Right lobe of liver (tissue), 6 donors: Measurements from ENCODE around the gene IARS2. TPM values are rescaled to one million over a fixed set of nuclear protein-coding genes. Genes with fewer than 3 reads are reported as not detected.
"Not testable (repeated sequence)": the region's sequence is repeated elsewhere in the genome, so short reads cannot be mapped to it uniquely, and the experiment has no call there.

Source experiments
- ATAC-seq, 4 donors: fragments of 200-7000 bp; cut with Tn5 transposase; one replicate each; pipeline ENCODE4 v1.9.1; 2020; ENCODE audit warnings: mild to moderate bottlenecking in 4 of 4, moderate library complexity in 4 of 4
- DNase-seq, 3 donors: peaks; one replicate each; pipeline ENCODE4 v3.0.0-alpha.2; 2020
- H3K27ac ChIP-seq, 3 donors: fragments of 200-600 bp; one replicate each; pipeline ENCODE4 v1.8.0; 2022
- H3K27me3 ChIP-seq, 2 donors: fragments of 200-600 bp; one replicate each; pipeline ENCODE4 v1.8.0; 2022
- H3K36me3 ChIP-seq, 4 donors: fragments of 200-600 bp; sonication (generic) in 1 of 4; one replicate each; pipeline versions ENCODE4 v1.5.1 to v1.8.0; 2017 to 2022; ENCODE audit warnings: control low read depth in 1 of 4
- H3K4me1 ChIP-seq, 4 donors: fragments of 200-600 bp; sonication (generic) in 1 of 4; one replicate each; pipeline versions ENCODE4 v1.5.1 to v1.8.0; 2017 to 2022; ENCODE audit warnings: control low read depth in 1 of 4
- H3K4me3 ChIP-seq, 3 donors: fragments of 200-600 bp; one replicate each; pipeline ENCODE4 v1.8.0; 2022
- H3K9me3 ChIP-seq, 4 donors: fragments of 200-600 bp; sonication (generic) in 1 of 4; one replicate each; pipeline versions ENCODE4 v1.5.1 to v1.8.0; 2017 to 2022; ENCODE audit warnings: control low read depth in 1 of 4
- POLR2A ChIP-seq: fragments of 450-650 bp; IDR thresholded peaks from one replicate; pipeline ENCODE4 v1.6.1; 2017; ENCODE audit warnings: antibody characterized with exemption, mild to moderate bottlenecking
- WGBS: methylation state at CpG from one replicate; pipeline ENCODE4 v1.1.6; 2018; ENCODE audit warnings: low coverage, low lambda C conversion rate; ENCODE audit not compliant: insufficient coverage; ENCODE audit errors: missing lambda C conversion rate; 5-methylcytosine and 5-hydroxymethylcytosine counted together
- intact Hi-C, 2 donors: fragments of 100-400 bp; cut with DNase I; formaldehyde crosslinking; loops; one replicate each; pipeline versions ENCODE4 v1.11.2 to v1.14.1; 2022
- total RNA-seq, 6 experiments: library from RNA; depleted of rRNA in 2 of 6; stranded (reverse); fragments of >200 nt in 2 of 6; fragmentation: NEBNext Ultra II Directional in 3 of 6; extraction: Animal tissue kit (Norgen Biotek cat#: 25700) in 3 of 6; gene quantifications; one replicate each; pipeline versions ENCODE4 v1.1.0 to v1.2.4, GENCODE V29; 2016 to 2023
- TF ChIP-seq, protein P1 (sequence below), 4 donors: fragments of 200-600 bp in 3 of 4; fragments of 450-650 bp in 1 of 4; IDR thresholded peaks; one replicate each; pipeline versions ENCODE4 v1.5.1 to v1.8.0; 2016 to 2022; ENCODE audit warnings: antibody characterized with exemption in 4 of 4, mild to moderate bottlenecking in 2 of 4
- donor health status: DM: no; HTN: yes; CAD: no.
- donor health status: DM: no; HTN: no; CAD: no.
- donor health status: DM: no; HTN: no; CAD: no.
- donor health status: DM: no; HTN: yes; CAD: no.
- donor health status: DM: no; HTN: yes; CAD: no.

Gene IARS2
- total RNA-seq, 6 experiments from 2014 or later = 46.7 to 64.7 (median 50.0) TPM

DNA sequence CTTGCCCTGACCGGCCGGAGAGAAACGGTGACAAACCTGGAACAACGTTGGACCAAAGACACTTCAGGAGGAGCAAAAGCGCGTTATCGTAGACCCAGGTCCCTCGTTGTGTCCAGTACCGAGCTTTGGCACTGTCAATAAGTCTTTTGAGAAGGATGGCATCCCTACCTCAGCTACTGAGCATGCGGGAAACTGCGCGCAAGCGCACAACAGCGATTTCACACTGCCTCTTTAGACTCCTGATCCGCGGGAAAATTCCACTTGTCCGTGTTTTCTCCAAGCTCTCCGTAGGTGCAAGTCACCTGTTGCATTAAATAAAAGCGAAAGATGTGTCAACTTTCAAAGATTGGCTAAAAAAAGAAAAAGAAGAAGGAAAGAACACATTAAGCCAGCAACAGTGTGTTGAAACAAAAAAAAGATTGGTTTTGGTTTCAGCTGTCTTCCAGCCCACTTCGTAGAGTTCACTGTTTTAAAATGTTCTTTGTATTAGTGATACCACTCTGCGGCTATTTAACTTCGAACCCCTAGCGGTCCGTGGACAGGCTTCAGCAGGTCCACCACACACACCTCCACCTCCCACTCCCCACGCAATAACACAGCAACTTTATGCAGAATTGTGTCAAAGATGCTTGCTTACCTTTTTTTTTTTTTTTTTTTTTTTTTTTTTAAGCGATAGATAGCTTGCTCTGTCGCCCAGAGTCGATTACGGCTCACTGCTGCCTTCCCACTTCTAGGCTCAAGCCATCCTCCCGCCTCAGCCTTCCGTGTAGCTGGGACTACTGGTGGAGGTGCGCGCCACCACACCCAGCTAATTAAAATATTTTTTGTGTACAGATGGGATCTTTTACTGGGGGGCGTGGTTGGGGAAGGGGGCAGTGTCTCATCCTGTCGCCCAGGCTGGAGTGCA, 4.0 kb upstream of the IARS2 start, which contains the start of gene BPNT1:
BPNT1 (minus strand) TSS at position 139 of the 907 bp plus-strand sequence. CDS start 9,942 bp downstream, outside the sequence.
- peak; percentile 92 to 97 (median 95) for DNase-seq
- ATAC-seq = peak; percentile 84 to 90 (median 86)
- no peaks in the 10 kb centered on the region for H3K36me3 ChIP-seq
- H3K27ac ChIP-seq = peak within 1 kb of the TSS; percentile 25 to 65 (median 45)
- WGBS = 2% methylated on average over 33 of the region's 35 CpGs
- H3K27me3 ChIP-seq = no peaks in the 10 kb centered on the region
- intact Hi-C loops = no loop called here
- TF ChIP-seq, protein P1, sequence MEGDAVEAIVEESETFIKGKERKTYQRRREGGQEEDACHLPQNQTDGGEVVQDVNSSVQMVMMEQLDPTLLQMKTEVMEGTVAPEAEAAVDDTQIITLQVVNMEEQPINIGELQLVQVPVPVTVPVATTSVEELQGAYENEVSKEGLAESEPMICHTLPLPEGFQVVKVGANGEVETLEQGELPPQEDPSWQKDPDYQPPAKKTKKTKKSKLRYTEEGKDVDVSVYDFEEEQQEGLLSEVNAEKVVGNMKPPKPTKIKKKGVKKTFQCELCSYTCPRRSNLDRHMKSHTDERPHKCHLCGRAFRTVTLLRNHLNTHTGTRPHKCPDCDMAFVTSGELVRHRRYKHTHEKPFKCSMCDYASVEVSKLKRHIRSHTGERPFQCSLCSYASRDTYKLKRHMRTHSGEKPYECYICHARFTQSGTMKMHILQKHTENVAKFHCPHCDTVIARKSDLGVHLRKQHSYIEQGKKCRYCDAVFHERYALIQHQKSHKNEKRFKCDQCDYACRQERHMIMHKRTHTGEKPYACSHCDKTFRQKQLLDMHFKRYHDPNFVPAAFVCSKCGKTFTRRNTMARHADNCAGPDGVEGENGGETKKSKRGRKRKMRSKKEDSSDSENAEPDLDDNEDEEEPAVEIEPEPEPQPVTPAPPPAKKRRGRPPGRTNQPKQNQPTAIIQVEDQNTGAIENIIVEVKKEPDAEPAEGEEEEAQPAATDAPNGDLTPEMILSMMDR (IDR thresholded peaks at IDR 0.05) = peak in 1 of 4 donors; percentile 25
- peak; percentile 80 for TF ChIP-seq POLR2A
- no peaks in the 10 kb centered on the region for H3K9me3 ChIP-seq
- H3K4me1 ChIP-seq = peaks cover 0 to 14% (median 7%) of the 10 kb centered on the region in 4 donors
- peak within 1 kb of the TSS; percentile 39 to 67 (median 53) for H3K4me3 ChIP-seq

DNA sequence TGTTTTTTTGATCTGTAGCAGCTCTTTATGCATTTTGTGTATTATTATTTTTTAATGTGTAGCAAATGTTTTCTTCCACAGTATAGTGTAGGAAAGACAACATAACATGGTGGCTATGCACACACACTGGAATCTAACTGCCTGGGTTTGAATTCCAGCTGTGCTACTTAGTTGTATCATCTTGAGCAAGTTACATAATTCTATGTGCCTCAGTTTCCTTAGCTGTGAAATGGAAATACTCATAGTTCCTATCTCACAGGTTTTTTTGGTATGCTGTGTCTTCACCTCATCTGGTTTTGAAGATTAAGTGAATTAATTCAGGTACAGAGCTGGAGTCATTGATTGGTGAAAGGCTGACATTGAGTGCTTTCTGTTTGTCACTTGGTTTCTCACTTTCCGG, 1.2 kb upstream of the IARS2 start:
- intact Hi-C loops = no loop called here
- no peak overlapping the region for H3K27ac ChIP-seq
- no peaks in the 10 kb centered on the region for H3K27me3 ChIP-seq
- TF ChIP-seq, protein P1 (IDR thresholded peaks at IDR 0.05) = no peak
- TF ChIP-seq POLR2A = no peak
- ATAC-seq (no peak), DNase-seq (no peak)
- WGBS = 100% methylated on average over 1 of the region's 1 CpG
- no peaks in the 10 kb centered on the region for H3K9me3 ChIP-seq
- peaks cover 0 to 21% (median 14%) of the 10 kb centered on the region in 4 donors for H3K4me1 ChIP-seq
- peaks cover 0 to 3% (median under 1%) of the 10 kb centered on the region in 4 donors for H3K36me3 ChIP-seq
- no peak overlapping the region for H3K4me3 ChIP-seq

DNA sequence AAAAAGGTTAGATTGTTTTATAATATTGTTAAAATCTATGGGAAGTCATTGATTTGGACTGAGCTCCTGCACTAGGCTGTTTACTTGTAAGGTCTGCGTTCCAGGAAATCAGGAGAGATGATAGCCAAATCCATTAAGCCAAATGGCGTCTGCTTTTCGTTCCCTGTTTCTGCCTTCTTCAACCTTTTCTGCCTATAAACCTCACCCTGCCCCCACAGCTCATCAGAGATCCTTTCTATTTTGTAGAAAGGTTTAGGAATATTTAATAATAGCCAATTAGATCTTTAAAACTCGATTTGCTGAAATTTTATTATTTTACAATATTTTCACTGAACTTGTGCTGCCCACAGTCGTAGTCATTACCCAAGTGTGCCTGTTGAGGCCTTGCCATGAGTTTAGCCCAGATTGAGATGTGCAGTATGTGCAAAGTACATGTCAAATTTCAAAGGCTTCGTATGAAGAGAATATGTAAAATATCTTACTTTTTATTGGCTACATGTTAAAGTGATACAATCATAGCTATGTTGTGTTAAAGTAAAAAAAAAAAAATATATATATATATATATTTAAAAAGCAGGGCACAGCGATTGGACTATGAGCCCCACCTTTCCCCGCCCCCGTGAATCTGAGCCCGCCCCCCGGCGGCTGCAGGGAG, 444 bp upstream of the IARS2 start:
- Histone ChIP-seq H3K27me3 (no peaks in the 10 kb centered on the region), H3K4me3 (peak overlapping the region in 2 of 3 donors; percentile 86 to 87), H3K4me1 (peaks cover 0 to 21% (median 14%) of the 10 kb centered on the region in 4 donors), H3K27ac (peak overlapping the region in 1 of 3 donors; percentile 48), H3K9me3 (no peaks in the 10 kb centered on the region), H3K36me3 (peaks cover 0 to 11% (median 4%) of the 10 kb centered on the region in 4 donors)
- DNase-seq (no peak), ATAC-seq (peak in 2 of 4 donors; percentile 6)
- 11% methylated on average over 9 of the region's 12 CpGs for WGBS
- intact Hi-C loops = no loop called here
- TF ChIP-seq, protein P1 (IDR thresholded peaks at IDR 0.05) = no peak
- no peak for TF ChIP-seq POLR2A

DNA sequence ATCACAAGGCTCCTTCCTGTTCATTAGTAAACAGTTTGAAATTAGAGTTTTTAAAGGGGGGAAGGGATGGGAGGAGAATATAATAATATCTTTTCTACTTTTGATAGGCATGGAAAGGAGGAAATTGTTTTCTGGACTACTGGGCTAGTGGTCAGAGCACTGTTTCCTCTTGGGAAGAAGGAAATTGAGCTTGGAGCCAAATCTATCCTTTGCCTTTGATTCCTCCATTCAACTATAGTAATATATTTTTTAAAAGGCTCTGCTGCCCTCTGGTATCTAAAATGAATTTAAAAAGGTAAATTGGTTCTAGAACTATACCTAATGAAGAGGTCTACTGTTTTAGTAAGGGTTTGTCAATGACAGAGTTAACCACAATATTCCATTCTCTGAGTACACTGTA, 5.9 kb downstream of the IARS2 start:
- intact Hi-C loops = no loop called here
- no peak for DNase-seq
- Histone ChIP-seq H3K27me3 (no peaks in the 10 kb centered on the region), H3K36me3 (peaks cover 3 to 72% (median 18%) of the 10 kb centered on the region in 4 donors), H3K4me1 (peaks cover 0 to 15% (median 3%) of the 10 kb centered on the region in 4 donors), H3K27ac (no peak overlapping the region), H3K9me3 (no peaks in the 10 kb centered on the region), H3K4me3 (no peak overlapping the region)
- ATAC-seq = peak in 1 of 4 donors; percentile 22
- TF ChIP-seq, protein P1 (IDR thresholded peaks at IDR 0.05) = no peak
- no peak for TF ChIP-seq POLR2A

DNA sequence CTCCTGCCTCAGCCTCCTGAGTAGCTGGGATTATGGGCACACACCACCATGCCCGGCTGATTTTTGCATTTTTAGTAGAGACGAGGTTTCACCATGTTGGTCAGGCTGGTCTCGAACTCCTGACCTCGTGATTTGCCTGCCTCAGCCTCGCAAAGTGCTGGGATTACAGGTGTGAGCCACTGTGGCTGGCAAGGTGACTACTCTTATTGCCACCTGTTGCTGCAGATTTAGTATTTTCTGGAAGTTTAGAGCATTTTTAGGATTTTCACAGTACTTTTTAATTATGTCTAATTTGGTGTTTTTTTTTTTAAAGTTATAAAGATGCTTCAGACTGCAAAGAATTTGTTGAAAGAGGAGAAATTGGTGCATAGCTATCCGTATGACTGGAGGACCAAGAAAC, 16.5 kb downstream of the IARS2 start:
- H3K9me3 ChIP-seq, H3K27me3 ChIP-seq, intact Hi-C loops, H3K4me3 ChIP-seq, DNase-seq, H3K4me1 ChIP-seq, ATAC-seq, H3K27ac ChIP-seq: not testable (repeated sequence)
- peaks cover 0 to 73% (median 19%) of the 10 kb centered on the region in 4 donors for H3K36me3 ChIP-seq
- 100% methylated on average over 1 of the region's 6 CpGs for WGBS

DNA sequence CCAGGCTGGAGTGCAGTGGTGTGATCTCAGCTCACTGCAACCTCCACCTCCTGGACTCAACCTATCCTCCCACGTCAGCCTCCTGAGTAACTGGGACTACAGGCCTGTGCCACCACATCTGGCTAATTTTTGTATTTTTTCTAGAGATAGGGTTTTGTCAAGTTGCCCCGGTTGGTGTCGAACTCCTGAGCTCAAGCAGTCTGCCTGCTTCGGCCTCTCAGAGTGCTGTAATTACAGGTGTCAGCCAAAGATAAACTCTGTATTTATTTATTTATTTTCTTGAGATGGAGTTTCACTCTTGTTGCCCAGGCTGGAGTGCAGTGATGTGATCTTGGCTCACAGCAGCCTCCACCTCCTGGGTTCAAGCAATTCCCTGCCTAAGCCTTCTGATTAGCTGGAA, 18.7 kb downstream of the IARS2 start:
- WGBS = 100% methylated on average over 4 of the region's 4 CpGs
- DNase-seq, intact Hi-C loops, H3K27ac ChIP-seq, H3K4me3 ChIP-seq, H3K9me3 ChIP-seq, ATAC-seq, H3K4me1 ChIP-seq, H3K27me3 ChIP-seq: not testable (repeated sequence)
- peaks cover 0 to 66% (median 10%) of the 10 kb centered on the region in 4 donors for H3K36me3 ChIP-seq
